HCT116 (cell line): ENCODE measurements around the gene CCDC185.

Source experiments
- ATF3 ChIP-seq: IDR thresholded peaks from 2 replicates; pipeline ENCODE4 v1.6.1; 2012
- CTCF ChIP-seq, 3 experiments: fragments of 200-600 bp in 1 of 3; sonication (generic) in 1 of 3; IDR thresholded peaks in 2 of 3; conservative IDR thresholded peaks in 1 of 3; 2 replicates each; pipeline ENCODE4 v1.5.1; 2012 to 2017; ENCODE audit warnings: low read depth in 2 of 3, low read length in 2 of 3, antibody characterized with exemption in 1 of 3, borderline replicate concordance in 1 of 3, control low read depth in 1 of 3, mild to moderate bottlenecking in 1 of 3, mixed read lengths in 1 of 3, mixed run types in 1 of 3, moderate library complexity in 1 of 3; ENCODE audit not compliant: insufficient read depth in 1 of 3
- EGR1 ChIP-seq: IDR thresholded peaks from 2 replicates; pipeline ENCODE4 v1.6.1; 2012; ENCODE audit warnings: low read depth
- EZH2 ChIP-seq: fragments of 200-600 bp; sonication (generic); IDR thresholded peaks from 2 replicates; pipeline ENCODE4 v1.6.1; 2017; ENCODE audit warnings: antibody characterized with exemption, mixed run types
- MAX ChIP-seq: IDR thresholded peaks from 2 replicates; pipeline ENCODE4 v1.6.1; 2012
- POLR2A ChIP-seq: IDR thresholded peaks from 2 replicates; pipeline ENCODE4 v1.7.0; 2011; ENCODE audit warnings: borderline replicate concordance; ENCODE audit not compliant: insufficient read depth, insufficient read length; ENCODE audit errors: extremely low read depth
- POLR2AphosphoS5 ChIP-seq: IDR thresholded peaks from 2 replicates; pipeline ENCODE4 v1.6.1; 2011; ENCODE audit warnings: mild to moderate bottlenecking, low read depth, low read length, moderate library complexity
- RAD21 ChIP-seq: IDR thresholded peaks from 2 replicates; pipeline ENCODE4 v1.6.1; 2012; ENCODE audit warnings: low read depth, mild to moderate bottlenecking
- TCF7L2 ChIP-seq: IDR thresholded peaks from 2 replicates; pipeline ENCODE4 v1.7.0; 2011; ENCODE audit warnings: borderline replicate concordance, inconsistent platforms; ENCODE audit not compliant: insufficient read depth, insufficient read length; ENCODE audit errors: extremely low read depth
- ZNF274 ChIP-seq: fragments of 200-500 bp; sonication (Bioruptor generic); IDR thresholded peaks from 2 replicates; pipeline ENCODE4 v1.6.1; 2014; ENCODE audit warnings: mild to moderate bottlenecking, low read depth, low read length, inconsistent platforms

GRCh38 chr1:223348439-223348838 lies 44.8 kb upstream of the CCDC185 start:
- TF ChIP-seq TCF7L2: no peak
- no peak for TF ChIP-seq ATF3
- no peak for TF ChIP-seq CTCF (IDR thresholded peaks at IDR 0.05 in 2 of 3, conservative IDR thresholded peaks at IDR 0.05 in 1 of 3; ENCODE audit: borderline replicate concordance in 1 of 3, insufficient read depth in 1 of 3, low read depth in 2 of 3, low read length in 2 of 3)
- no peak for TF ChIP-seq POLR2A
- TF ChIP-seq MAX: no peak
- no peak for TF ChIP-seq EZH2
- no peak for TF ChIP-seq RAD21
- TF ChIP-seq ZNF274: no peak
- TF ChIP-seq EGR1: no peak
- TF ChIP-seq POLR2AphosphoS5: no peak
